22Rv1 (cell line): ENCODE measurements around the gene GNG7.

Experiments used
- ZFX ChIP-seq: fragments of 450-650 bp; IDR thresholded peaks from 2 replicates; pipeline ENCODE4 v1.6.1; 2017; ENCODE audit warnings: antibody characterized with exemption, borderline replicate concordance
- TF ChIP-seq, protein P1 (sequence below): fragments of 450-650 bp; IDR thresholded peaks from 2 replicates; pipeline ENCODE4 v1.5.1; 2017; ENCODE audit warnings: mild to moderate bottlenecking

DNA sequence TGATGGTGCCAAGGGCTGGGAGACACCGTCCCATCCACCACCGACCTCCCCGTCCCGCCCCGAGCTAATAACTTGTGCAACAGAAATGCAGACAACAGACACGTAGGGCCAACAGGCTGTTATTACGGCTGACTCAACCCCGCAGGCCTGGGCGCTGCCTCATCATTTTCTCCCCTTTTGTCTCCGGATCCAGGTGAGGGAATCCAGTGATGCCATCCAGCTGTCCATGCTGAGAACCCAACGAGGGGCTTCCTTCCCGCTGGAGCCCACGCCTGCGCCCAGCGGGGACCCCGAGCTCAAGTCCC lies 25.1 kb upstream of the GNG7 start:
- TF ChIP-seq, protein P1, sequence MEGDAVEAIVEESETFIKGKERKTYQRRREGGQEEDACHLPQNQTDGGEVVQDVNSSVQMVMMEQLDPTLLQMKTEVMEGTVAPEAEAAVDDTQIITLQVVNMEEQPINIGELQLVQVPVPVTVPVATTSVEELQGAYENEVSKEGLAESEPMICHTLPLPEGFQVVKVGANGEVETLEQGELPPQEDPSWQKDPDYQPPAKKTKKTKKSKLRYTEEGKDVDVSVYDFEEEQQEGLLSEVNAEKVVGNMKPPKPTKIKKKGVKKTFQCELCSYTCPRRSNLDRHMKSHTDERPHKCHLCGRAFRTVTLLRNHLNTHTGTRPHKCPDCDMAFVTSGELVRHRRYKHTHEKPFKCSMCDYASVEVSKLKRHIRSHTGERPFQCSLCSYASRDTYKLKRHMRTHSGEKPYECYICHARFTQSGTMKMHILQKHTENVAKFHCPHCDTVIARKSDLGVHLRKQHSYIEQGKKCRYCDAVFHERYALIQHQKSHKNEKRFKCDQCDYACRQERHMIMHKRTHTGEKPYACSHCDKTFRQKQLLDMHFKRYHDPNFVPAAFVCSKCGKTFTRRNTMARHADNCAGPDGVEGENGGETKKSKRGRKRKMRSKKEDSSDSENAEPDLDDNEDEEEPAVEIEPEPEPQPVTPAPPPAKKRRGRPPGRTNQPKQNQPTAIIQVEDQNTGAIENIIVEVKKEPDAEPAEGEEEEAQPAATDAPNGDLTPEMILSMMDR = no peak
- no peak for TF ChIP-seq ZFX
